SU-DHL-6 (cell line): ENCODE measurements around the gene ATP8A2.

Experiments used
- EZH2phosphoT487 ChIP-seq: fragments of 200-600 bp; sonication (generic), shearing (Covaris generic); conservative IDR thresholded peaks from 2 replicates; pipeline ENCODE4 v1.6.1; 2018; ENCODE audit warnings: mild to moderate bottlenecking, antibody characterized with exemption, low read length, moderate library complexity, mixed read lengths
- TF ChIP-seq, protein P1 (sequence below): fragments of 200-600 bp; sonication (generic); IDR thresholded peaks from one replicate; pipeline ENCODE4 v1.5.1; 2017; ENCODE audit warnings: antibody characterized with exemption, mild to moderate bottlenecking, low read length, moderate library complexity; ENCODE audit not compliant: insufficient read depth, poor library complexity, severe bottlenecking

DNA sequence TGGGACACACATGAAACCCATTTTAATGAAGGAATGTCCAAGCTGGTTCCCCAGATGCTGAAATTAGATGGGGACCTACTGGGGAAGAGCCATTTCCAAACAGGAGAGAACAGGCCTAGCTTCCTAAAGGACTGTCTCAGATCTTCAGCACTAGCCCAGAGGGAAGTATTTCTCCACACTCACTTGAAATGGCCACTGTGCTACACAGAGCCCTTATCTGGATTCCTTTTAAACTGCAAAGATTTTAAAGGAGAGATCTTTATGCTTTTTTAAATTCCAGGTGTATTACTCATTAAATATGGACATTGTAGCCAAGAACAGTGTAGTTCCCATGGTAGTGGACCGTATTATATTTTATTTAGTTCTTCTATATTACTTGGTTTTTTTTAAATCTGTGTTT lies 424.7 kb downstream of the ATP8A2 start:
- TF ChIP-seq, protein P1, sequence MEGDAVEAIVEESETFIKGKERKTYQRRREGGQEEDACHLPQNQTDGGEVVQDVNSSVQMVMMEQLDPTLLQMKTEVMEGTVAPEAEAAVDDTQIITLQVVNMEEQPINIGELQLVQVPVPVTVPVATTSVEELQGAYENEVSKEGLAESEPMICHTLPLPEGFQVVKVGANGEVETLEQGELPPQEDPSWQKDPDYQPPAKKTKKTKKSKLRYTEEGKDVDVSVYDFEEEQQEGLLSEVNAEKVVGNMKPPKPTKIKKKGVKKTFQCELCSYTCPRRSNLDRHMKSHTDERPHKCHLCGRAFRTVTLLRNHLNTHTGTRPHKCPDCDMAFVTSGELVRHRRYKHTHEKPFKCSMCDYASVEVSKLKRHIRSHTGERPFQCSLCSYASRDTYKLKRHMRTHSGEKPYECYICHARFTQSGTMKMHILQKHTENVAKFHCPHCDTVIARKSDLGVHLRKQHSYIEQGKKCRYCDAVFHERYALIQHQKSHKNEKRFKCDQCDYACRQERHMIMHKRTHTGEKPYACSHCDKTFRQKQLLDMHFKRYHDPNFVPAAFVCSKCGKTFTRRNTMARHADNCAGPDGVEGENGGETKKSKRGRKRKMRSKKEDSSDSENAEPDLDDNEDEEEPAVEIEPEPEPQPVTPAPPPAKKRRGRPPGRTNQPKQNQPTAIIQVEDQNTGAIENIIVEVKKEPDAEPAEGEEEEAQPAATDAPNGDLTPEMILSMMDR: no peak
- TF ChIP-seq EZH2phosphoT487: no peak
